M059J (cell line): ENCODE data around the gene KLHL29. TPM values are rescaled to one million over a fixed set of nuclear protein-coding genes. Genes with fewer than 3 reads are reported as not detected.

Experiments
- DNase-seq: peaks from one replicate; pipeline ENCODE4 v3.0.0-alpha.2; 2012; ENCODE audit warnings: low read depth
- total RNA-seq: library from RNA; depleted of rRNA; stranded (reverse); fragments of >200 nt; shearing (Covaris generic); gene quantifications from 2 replicates; pipeline ENCODE4 v1.2.3, GENCODE V29; 2014

The KLHL29 gene
- total RNA-seq, 1 experiment from 2014 or later = 0.67 TPM

DNA sequence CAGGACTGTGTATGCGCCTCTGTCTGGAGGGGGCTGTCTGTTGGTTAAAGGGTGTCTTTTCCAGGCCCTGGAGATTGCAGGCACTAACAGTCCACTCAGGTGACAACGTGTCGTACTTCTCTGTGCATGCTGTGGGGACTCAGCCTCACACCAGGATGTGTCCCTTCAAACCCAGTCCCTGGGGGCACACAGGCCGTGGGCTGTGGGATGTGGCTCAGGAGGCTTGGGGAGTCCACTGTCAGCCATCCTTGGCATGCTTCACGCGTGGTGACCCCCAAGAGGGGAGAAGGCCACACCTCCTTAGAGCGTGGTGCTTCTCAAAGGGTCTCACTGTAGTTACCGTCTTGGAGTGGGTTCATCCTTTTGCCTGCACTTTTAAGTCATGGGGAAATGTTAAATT lies 127.8 kb downstream of the KLHL29 start:
- no peak for DNase-seq

DNA sequence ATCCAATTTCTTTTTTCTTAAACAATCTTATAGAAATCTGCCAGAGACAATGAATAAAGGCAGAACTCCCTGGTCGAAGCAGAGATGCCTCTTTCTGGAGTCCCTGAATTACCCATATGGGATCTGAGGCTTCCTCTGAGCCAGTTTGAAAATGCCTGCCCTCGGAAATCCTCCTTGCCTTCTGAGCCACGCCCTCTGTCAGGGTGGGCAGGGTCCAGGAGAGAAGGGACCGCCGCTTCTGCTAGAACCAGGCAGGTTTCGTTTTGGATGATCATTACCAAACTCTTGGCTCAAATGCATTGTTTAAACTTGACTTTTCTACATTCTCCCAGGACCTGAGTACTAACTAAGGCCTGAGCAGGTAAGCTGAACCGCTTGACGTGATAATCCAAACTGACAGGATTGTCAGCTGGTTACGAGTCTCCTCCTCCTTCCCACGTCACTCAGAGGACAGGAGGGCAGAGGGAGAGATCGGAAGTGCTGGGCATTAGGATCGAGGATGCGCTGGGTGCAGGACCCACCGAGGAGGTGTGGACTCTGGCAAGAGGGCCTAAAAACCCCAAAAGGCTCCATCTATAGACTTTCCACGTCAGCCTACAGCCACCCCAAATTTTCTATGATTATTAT lies 128.4 kb downstream of the KLHL29 start:
- no peak for DNase-seq

DNA sequence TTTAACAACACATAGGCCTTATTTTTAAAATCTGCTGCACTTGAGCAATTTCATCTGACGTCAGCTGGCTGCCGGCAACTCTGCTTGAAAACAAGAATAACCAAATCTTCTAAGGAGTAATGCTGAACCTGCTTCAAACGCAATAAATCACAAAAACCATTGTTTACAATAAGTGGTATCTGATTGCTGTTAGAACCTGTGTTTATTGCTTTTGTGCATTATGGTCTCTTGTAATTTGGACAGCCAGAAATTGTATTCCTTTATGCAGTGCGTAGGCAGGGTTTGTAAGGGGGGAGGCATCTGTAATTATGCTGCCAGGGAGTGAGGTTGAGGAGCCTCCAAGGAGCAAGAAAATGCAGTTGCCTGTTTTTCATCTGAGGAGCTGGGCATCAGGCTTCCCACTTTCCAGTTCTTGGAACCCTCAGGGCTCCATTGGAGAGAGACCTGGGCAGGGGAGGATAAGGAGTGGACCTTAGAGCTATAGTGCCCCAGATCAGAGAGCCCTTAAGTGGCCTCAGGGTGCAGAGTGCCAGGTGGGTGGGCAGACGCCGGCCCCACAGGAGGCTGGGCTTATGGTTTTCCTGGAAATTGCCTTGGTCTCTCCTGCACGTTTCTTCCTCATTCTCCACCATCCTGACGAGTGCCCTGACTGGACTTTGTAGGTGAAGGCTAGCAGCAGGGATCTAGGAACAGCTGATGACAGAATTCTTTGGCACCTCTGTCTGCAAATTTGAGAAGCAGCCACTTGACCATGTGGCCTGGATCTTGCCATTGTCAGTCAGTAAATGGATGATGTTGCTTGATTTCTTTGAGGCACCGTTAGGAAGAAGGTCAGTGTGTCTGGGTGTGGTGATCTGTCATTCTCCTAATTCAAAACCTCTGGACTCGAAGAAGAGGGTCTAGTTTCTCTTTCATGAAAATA lies 129.2 kb downstream of the KLHL29 start:
- peak; percentile 5 for DNase-seq

DNA sequence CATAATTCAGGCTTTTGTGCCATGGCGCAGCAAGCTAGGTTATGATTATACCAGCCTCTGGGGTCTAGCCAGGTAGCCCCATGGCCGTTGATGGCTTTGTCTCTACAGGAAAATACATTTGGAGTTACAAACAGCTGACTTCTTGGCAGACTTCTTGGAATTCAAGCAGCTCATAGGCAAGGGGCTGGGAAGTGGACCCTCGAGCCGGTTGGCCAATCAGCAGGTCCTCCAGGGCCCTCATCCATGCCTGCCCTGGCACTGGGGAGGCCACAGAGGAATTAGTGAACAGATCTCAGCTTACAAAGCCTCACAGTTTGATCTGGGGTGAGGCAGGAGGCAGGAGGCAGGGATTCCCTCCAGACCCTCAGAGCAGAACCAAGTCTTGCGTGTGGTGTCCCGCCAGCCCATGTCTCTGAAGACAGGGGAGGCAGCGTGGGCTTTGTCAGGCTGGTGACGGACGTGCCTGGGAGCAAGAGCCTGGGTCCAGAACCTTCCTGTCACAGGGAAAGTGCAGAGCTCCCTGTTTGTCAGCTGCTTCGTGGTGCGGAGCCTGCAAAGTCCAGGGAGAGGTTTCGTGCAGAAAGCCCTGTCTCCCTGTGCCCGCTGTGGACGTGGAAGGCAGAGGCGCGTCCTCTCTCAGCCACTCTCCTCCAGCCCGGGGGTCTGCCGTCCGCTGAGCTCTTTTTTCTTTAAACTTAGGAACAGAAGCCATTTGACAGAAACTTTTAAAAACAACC lies 131.7 kb downstream of the KLHL29 start:
- no peak for DNase-seq

DNA sequence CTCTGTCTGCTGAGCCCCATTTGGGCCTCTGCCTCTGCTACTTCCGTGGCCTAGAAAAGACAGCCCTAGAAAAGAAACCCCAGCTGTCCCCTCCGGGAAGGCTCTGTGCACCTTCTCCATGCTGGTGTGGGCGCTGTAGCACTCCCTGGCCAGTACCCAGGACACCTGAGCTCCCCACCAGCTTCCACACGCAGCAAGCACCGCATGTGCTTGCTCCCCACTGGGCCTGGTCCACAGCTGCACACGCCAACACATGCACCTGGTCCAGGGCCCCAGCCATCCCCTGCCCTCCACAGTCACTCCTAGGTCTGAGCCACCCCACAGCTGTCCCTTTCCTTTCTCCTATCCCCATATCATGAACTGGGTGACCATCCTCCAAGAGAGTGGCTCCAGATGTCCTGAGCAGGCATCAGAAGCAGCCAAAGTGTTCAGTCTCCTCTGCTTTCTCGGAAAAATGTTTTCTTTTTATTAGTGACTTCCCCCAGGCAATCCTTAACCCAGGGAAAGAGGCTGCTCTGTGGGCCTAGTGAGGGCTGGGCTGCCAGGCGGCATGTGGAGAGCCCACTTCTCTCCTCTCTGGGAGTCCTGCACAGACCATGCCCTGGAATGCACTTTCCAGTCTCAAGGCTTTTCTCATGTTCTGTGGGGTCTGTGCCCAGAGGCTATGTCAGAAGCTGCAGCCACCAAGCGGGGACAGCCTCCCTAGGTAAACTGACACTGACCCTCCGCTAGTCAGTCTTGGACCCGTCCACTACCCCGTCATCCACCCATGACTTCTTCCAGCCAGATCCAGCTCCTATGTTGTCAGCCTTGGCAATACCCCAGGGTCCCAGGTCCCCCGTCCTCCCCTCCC lies 133.7 kb downstream of the KLHL29 start:
- DNase-seq = no peak

DNA sequence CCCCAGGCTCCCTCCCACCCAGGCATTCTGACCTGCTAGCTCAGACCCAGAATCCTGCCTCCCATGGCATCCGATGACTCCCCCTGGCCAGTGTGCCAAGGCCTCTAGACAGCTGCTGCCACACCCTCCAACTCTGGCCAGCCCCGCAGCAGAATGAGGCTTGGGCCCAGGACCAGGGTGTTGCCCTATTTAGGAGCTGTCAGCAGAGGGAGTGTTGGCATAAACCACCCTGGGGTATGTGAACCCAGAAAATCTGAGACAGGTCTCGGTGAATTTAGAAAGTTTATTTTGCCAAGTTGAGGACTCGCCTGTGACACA lies 134.3 kb downstream of the KLHL29 start:
- DNase-seq = no peak

DNA sequence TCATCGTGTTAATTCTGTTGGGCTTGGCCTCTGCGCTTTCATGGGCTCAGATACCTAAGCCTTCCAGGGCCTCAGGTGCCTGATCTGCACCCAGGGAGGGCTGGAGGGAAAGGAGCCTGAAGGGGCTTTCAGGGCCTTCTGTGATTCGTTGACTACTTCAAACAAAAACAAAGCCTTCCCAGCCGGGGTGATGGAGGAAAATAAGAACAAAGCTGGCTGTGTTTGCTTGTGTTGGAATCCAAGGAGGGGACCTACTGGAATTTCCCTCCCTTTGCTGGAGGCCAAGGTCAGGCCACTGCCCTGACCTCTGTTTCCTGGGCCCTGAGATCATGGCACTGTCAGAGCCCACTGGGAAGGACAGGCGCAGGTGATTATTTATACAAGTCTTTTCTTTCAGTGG lies 135.3 kb downstream of the KLHL29 start:
- no peak for DNase-seq

DNA sequence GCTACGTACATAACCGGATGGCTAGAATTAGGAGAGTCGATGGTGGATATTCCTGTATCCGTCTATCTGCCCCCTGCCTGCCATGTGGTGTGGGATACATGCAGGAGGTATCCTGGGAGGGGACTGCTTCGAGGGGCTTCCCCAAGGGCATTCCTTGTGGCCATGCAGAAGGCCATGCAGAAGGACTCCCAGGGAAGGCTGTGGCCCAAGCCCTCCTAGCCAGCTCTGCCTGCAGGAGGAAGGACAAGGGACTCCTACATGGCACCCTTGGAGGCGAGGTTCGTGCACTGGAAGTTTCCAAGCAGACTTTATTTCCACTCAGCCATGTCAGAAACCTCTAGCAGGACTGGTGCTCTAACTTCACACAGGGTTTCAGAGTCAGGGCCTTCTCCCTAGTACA lies 136.1 kb downstream of the KLHL29 start:
- DNase-seq = no peak

DNA sequence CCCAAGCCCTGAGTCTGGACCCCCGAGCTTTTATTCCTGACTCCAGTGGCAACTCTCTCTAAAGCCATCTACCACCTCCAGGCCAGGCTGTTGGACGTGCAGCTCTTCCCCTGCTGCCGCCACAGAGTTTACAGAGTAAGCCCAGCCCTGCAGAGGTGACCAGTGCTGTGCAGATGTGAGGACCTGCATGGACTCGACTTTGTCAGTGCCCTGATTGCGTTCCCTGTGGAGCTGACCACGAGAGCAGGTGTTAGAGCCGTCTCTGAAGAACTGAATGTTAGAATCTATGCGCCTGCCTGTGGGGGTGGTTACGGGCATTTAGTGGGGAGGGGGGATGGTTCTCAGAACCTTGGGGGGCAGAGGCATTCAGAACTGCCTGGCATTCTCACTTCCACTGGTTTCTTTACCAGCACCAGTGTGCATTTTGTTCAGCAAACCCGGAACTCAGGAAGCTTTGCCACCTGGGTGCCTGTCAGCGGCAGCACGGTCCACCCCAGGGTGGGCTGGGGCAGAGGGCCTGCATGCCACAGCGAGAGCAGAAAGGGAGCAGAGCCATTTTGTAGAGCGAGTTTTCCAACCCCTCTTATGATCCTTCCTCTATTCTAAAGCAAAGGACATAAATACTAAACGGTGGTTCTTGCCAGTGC lies 137.9 kb downstream of the KLHL29 start:
- no peak for DNase-seq

DNA sequence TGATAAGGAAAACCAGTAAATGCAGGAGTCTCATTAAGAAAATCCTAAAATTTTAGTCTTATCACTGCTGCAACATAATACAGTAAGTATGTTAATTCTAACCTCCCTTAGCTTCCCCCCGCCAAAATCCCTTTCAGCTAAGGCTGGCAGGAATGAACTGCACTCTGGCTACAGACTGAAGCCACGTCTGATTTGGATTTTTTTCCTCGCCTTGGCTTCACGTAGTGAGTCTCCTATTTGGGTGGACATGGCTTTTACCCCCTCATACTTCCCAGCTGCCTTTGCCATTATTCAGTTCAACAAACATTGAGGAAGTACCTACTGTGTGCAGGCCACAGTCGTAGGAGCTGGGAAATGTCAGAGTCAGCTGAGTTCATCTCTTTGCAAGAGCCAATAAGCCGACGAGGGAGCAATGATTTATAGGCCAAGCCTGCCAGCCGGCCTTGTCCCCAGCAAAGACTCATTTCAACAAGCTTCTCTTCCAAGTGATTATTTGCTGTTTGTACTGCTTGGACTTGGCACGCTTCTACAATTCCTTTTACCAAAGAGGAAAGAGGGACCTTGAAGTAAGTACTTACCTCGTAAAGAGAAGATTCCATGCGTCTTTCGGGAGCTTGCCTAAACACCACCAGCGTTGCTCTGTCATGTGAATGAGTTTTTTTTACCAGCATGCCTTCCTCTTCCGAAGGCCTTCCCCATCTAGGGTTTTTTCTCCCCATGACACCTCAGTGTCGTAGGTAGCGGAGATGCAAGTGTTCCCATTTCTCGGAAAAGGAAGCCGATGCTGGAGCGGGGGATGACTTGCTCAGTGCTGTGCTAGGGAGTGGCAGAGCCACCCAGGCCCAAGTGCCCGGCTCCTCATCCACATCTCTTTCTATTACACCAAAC lies 138.6 kb downstream of the KLHL29 start:
- DNase-seq = peak; percentile 37

DNA sequence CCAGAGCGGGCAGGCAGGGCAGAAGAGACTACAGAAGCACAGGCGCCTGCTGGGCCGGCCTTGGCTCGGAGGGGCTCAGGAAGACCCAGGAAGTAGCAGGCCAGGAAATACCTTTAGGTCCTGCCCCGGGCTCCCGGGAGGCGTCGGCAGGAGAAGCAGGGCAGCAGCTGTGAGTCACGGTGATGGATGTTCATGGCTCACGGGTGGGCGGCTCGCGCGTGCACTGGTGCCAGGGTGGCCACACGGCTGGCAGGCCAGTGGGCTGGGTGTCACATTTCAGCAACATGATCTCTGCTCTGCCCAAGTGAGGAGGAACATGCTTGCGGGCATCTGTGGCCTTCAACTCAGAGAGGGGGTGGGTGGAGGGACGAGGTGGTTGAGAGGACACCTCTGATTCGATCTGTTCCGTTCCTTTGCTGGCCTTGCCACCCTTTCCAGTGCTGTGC lies 139.3 kb downstream of the KLHL29 start:
- DNase-seq = peak; percentile 73

DNA sequence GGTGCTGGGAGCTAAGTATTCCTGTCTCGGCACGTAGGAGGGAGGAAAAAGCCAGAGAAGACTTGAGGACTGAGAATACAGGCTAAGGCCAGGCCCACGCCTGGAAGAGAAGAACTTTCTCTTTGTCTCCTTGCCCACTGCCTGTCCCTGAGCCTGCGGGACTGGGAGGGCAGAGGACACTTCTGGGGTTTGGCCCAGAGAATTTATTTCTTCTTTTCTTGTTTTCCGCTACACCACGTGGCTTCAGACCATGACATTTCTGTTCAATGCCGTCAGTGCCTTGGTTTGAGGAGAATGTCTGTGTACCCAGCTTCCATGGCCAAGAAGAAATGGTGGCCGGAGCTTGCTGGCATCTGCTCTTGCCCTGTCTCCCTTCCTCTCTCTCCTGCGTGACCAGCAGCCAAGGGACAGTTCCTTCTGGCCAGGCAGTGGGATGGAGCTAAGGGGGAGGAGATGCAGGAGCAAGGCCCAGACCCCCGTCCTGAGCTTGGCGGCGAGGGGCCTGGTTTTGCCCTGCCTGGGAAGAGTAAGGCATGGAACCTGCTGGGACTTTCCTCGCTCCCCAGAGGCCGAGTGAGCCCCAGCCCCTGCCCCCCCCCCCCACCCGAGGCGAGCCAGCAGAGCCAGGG lies 140.3 kb downstream of the KLHL29 start:
- DNase-seq = no peak

DNA sequence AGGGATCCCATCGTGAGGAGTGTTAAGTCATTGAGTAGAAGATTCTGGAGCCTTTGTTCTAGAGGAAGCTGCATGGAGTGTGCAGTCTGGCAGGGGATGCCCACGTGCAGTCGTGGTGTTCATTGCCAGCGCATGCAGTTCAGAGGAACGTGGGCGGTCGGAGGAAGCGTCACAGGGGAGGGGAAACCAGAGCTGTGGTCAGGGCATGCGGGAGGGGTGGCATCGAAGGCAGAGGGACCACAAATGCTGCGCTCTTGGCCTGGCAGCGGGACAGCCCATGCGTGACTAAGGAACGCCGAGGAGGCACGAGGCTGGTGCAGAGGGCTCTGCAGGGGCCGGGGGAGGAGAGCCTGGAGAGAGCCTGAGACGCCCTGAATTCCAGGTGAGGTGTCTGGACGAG lies 141.1 kb downstream of the KLHL29 start:
- DNase-seq = no peak

DNA sequence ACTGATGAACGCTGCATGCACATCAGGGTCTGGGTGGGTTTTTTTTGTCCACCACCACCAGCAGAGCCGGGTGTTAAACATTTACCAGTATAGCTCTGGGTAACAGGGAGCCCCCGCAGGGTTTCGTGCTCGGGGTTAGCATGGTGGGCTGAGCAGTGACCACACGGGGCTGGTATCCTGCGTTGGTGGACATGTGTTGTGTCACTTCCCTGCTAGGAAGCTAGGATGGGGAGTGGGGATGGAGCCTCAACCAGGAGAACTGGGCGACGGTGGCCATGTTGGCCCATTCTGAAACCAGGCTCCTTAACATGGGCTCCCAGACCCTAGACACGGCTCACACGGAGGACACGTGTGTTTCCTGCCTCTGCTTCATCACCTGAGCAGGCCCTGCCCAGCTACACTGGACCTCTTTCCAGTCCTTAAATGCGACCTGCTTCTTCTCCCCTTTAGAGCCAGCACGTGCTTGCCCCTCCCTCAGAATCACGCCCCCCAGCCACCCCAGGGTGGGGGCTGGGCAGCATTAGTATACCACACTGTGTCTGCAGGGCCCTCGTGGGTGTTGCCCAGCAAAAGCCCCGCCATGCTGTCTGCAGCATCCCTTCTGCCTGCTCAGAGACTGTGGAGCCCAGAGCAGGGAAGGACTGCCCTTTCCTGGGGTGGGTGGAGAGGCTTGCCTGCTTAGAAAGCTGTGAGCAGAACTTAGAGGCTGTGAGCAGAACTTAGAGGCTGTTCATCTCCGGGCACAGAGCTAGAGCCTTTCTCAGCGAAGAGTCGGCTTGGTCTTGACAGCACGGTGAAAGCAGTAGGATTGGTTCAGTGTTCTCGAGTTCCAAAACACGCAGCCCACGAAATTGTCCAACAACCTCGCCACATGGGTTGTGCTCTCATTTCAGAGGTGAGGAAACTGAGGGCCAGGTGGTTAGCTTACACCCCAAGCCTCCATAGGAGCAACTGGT lies 142.1 kb downstream of the KLHL29 start:
- DNase-seq = no peak

DNA sequence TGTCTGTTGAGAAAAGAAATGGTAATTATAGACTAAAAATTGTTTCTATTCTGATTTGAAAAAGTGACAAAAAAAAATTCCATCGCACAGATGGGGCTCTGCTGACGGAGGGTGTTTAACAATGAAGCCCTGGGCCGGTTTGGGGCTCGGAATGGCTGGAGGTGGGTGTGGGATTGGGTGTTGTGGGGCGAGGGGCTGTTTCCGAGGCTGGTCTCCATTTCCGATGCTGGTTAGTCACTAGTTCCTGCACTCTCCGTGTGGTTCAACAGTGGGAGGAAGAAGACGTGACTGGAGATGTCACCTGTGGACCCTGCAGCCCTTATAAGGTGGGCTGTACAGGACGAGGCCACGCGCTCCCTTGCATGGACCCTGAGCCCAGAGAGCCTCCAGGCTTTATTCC lies 143.2 kb downstream of the KLHL29 start:
- DNase-seq = no peak

DNA sequence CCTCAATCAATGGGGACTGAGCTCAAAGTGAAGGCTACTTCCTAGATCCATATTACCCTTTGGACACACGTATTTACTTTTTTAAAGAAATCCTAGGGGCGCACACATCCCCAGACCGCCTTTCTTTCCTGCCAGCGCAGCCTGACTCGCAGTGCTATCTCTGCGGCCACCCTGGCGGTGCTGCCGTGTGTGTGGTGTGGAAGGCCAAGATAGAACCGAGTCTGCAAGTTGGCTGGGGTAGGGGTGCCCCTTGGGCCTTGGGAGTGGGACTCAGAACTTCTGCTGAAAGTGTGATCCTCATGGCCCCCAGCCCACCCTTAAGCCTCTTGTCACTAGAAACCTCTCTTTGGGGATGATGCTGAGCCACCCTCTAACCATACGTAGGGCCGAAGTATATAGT lies 143.7 kb downstream of the KLHL29 start:
- DNase-seq = no peak

DNA sequence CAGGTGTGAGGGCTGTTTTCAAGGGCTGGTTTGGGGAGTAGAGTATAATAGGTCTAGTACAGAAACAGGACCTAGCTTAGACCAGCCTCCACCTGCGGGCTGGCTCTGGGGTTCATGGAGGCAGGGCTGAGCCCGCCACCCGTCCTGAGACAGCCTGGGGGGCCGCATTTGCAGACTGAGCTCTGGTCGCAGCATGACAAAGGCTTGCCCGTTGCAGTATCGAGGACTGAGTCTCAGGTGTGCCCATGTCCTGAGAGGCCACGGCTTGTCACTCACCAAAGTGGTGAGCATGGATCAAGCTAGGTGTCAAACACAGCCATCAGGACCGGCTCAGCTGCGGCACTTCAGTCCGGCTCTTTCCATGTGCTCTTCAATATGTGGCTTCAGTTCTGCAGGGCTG lies 144.7 kb downstream of the KLHL29 start:
- DNase-seq = no peak

DNA sequence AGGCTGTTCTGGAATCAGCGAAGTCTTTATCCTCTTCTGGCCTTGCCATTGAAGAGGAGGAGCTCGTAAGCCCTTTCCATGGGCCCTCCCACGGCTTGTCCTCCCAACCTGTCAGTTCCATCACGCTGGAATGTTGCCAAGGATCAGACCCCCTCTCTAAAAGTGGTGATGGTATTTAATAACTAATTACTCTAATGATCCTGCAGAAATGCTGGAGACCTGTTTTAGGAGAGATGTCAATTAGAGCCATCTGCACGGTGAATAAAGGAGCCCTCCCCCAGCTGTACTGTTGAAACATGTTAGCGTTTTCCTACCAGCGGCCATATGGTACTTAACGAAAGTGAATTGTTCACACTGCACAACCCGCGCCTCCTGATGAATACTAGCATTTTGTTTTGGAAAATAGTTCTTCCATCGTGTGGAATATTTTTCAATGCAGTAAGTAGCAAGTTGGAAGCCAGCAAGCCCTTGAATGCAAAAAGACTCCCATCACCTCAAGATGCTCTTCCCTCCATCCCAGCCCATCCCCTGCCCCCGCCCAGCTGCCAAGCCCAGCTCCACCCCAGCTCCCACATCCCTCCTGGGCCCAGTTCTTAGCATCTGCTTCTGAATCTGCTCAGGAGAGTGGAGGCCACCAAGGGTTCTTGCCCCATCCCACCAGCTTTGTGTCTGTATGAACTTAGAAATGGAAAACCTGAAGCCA lies 145.4 kb downstream of the KLHL29 start:
- no peak for DNase-seq
